Epidermal melanocyte (primary cell): ENCODE results near the gene DHRSX.
"Not testable (repeated sequence)": the region's sequence is repeated elsewhere in the genome, so short reads cannot be mapped to it uniquely, and the experiment has no call there.

Source experiments
- DNase-seq: peaks from one replicate; pipeline ENCODE4 v3.0.0; 2011; ENCODE audit warnings: low spot score; ENCODE audit not compliant: insufficient read length

Gene DHRSX

DNA sequence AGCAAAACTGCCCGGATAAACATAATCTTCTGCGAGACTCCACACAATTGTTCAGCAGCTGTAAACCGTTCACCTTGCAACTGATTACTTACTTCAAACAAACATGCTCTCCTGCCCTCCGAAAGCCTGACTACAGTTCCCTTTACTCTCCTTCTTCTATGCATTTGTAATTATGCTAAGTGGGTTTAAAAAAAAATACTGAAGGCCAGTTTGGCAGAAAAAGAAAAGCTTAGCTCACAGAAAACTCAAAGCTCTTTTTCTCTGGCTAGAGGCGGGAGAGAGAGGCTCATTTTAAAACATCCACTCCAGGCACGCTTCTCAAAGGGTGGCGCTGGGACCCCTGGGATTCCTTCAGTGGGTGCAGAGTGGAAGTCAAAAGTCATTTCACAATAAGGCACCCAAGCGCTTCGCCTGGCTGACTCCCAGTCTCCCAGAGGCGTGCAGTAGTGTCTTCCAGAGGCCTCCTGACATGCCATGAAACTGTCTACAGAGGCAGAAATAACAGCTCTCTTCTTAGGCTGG lies 1.9 kb downstream of the DHRSX start:
- peak; percentile 66 for DNase-seq

- DNase-seq = peak; percentile 93
Measured at GRCh38 chrX:2497961-2498780, 2.6 kb downstream of the DHRSX start.

DNA sequence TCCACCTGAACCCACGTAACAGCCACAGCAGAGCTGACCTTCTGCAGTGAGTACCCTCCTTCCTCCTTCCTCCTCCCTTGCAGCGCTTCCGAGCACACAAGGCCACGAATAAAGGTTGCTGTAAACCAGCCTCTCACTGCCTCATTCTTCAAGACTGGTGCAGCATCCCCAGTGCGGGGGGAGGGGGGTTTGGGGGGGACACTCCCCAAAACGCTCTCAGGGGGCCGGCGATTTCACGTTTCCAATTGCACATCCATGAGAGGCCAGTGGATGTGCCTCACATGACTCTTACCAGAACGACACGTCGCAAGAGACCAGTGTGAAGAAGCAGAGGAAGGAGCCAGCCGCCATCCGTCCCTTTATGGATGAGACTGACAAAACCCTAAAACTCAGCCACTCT lies 5.2 kb downstream of the DHRSX start:
- DNase-seq = no peak

DNA sequence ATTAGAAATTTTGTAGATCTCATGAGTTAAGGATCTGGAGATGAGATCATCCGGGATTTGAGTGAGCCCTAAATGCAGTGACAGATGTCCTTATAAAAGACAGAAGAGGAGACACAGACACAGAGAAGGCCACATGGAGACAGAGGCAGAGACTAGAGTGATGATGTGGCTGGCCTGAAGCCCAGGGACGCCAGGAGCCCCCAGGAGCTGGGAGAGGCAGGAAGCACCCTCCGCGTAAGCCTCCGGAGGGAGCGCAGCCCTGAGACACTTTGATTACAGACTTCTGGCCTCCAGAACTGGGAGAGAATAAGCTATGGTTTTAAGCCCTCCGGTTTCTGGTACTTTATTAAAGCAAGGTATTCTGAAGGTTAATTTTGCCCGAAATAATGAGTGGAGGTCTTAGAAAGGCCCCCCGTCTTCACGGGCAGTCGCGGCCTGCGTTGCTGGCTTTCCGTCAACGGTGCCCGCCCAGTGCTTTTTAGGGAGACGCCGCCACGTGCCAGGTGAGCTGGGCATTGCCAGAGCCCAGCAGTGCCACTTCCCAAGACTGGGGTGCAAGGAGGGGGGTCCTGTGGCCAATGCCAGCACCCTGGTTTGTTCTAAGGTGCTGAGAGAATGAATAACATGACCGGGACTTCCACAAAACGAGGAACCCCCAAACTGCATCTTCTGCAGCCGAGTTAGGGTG lies 8.1 kb downstream of the DHRSX start:
- DNase-seq = no peak

GRCh38 chrX:2490634-2491033 lies 10.1 kb downstream of the DHRSX start:
- DNase-seq = no peak

- no peak for DNase-seq
Measured at GRCh38 chrX:2489446-2490445, 11.0 kb downstream of the DHRSX start.

DNA sequence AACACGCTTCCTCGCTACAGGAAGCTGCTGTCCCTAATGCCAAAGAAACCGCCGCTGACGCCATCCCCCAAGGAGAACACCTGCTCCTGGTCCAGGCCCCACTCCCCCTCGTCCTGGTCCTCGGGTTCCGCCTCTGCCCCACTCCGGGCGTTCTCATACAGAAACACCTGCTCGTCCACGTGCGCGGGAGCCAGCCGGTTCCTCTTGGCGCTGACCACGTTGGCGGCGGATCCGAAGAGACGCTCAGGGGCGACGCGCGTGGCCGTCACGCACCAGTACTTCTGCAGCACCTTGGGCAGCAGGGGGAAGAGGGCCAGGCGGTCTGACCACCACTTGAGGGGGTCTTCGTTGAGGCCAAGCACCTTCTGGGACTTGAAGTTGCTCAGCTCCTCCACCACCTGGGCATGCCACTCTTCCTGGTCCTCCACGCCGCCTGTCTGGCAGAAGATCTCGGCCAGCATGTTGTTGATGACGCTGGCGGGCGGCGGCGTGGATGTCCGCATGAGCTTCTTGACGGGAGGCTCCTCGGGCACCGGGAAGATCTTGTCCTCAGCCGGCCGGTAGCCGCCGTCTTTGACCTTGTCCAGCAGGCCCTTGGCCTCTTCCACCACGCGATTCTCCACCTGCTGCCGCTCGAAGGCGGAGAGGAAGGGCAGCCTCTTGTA lies 12.0 kb downstream of the DHRSX start:
- DNase-seq = no peak

GRCh38 chrX:2487366-2487765 lies 13.4 kb downstream of the DHRSX start:
- DNase-seq = no peak

DNA sequence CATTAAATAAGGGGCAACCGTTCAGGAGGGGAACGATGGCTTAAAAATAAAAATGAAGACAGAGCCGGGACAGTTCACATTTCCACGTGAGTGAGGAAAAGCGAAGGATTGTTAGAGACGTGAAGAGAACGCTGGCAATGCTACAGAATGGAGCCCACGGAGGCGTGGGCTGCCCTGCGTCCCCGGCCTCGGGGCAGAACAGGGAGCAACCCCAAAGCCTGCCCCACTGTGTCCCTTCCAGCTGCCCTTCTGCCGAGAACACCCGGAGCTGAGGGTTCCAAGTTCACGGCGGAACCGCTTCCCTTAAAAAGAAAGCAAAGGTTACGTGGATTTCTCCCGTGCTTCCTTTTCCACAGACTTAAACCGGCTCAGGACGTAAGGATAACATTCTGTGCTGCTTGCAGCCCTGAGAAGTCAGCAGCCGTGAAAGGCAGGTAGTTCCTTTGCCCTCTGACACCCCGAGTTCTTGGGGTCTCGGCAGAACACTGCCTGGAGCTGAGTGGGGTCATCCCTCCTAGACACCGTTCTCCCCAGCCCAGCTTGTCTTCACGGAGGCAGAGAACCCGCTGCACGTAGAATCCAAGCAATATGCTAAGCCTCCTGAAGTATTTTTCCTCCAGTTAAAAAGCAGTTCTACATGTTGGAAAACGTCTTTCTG lies 14.2 kb downstream of the DHRSX start:
- DNase-seq = no peak

DNA sequence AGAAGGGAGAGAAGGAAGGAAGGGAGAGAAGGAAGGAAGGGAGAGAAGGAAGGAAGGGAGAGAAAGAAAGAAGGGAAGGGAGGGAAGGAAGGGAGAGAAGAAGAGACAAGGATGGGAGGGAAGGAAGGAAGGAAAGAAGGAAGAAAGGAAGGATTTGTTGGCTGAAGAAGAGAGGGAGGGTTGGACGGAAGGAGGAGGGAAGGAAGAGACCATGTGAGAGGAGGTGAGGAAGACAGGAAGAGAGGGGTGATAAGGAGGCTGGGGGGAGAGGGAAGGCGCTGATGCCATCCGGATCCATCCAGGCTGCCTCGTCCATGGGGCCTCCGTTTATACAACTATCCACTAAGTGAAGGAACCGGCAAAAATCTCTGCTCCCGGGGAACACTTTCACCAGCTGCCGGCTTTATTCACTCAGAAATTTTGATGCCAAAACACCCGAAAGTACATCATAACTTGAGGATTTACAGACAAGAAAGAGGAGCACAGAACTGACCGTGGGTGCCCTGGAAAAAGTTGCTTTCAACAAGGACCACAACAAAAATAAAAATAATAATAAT lies 14.9 kb downstream of the DHRSX start:
- DNase-seq = no peak

GRCh38 chrX:2484721-2485648 lies 15.8 kb downstream of the DHRSX start:
- DNase-seq = peak; percentile 62

- DNase-seq = no peak
Measured at GRCh38 chrX:2484256-2484655, 16.5 kb downstream of the DHRSX start.

DNA sequence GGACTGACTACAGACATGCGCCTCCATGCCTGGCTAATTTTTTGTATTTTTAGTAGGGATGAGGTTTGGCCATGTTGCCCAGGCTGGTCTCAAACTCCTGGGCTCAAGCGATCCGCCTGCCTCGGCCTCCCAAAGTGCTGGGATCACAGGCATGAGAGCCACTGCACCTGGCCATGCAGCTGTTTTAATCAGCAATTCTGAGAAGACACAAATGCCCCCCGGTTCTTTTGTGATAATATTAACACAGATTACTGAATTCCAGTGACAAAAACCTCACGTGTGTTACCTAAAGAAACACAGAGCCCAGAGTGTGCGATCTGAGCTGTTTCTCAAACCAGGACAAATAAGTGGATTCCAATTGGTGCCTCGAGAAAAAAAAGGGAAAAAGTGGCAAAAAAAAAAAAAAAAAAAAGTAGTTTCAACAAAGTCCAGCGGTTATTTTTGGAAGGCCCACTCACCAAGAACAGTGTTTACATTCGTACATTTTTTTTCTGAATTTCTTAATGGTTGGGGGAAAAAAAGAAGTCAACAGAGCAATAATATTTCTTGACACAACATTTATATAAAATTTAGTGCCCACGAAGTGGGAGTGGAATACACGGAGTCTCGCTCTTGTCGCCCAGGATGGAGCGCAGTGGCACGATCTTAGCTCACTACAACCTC lies 17.2 kb downstream of the DHRSX start:
- no peak for DNase-seq

GRCh38 chrX:2481597-2481996 lies 19.2 kb downstream of the DHRSX start:
- DNase-seq = not testable (repeated sequence)

DNA sequence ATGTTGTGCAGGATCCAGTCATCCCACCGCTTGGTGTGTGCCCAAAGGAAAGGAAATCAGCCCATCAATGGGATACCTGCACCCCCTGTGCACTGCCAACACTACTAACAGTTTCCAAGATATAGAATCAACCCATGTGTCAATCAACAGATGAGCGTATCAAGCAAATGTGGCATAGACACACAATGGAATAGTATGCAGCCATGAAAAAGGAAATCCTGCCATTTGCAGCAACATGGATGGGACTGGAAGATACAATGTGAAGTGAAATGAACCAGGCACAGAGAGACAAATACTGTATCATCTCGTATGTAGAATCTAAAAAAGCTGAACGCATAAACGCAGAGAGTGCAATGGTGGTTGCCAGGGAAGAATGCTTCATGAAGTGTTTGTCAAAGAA lies 20.8 kb downstream of the DHRSX start:
- not testable (repeated sequence) for DNase-seq

GRCh38 chrX:2479420-2479780 lies 21.4 kb downstream of the DHRSX start:
- no peak for DNase-seq

- no peak for DNase-seq
Measured at GRCh38 chrX:2478546-2479419, 22.0 kb downstream of the DHRSX start.
